Measurements from ENCODE around the gene BTBD9.

BTBD9 gene

DNA sequence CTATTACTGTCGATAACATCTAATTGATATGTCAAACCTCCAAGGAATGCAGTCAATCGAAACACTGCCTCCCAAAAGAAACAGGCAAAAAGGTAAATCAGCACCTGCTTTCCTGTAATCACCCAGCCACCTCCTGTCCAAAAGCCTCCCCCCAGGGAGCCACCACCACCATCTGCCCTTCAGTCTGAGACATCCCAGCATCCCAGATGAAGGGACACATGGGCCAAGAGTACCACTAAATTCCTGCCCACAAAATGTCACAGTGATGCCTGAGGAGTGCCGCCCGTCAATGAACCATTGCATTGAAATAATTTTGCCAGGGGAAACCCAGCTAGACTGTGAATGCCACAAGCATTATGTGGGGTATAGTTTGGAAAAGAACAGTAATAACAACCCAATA, 418.5 kb downstream of the BTBD9 start:
- Mint-ChIP-seq H3K9me3 (no peaks in the 10 kb centered on the region), H3K4me1 (ENCODE audit: low read depth) (no peaks in the 10 kb centered on the region), H3K36me3 (ENCODE audit: low read depth) (no peaks in the 10 kb centered on the region), H3K4me3 (no peak overlapping the region), H3K27me3 (ENCODE audit: low read depth) (no peaks in the 10 kb centered on the region), H3K27ac (no peak overlapping the region)
- no peak for DNase-seq (ENCODE audit: low spot score)

DNA sequence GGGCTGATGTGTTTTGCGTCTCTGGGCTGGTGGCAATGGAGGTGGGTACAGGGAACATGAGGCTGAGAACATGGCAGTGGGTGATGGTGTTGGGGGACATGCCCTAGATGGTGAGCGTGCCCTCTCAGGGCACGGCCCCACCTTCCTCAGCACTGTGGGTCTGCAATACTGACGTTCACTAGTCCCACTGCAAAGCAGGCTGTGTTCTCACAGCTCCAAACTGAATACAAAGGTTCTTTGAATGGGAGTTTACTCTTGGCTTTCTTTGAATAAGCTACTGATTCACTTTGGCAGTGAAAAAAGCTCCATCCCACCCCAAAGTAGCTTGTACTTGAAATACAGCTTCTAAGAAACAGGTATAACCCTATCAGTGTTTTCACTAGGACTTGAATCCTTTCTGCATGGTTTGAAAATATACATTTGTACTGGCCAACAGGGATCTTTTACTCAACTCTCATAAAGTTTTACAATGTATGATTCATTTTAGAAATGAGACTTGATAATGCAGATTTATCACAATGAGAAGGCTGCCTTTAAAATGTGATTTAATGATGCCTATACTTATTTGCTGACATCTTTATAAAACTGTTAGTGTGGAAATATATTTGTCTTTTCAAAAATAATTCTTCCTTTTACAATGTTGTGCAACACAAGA, 419.5 kb downstream of the BTBD9 start:
- H3K9me3 Mint-ChIP-seq: no peaks in the 10 kb centered on the region
- no peak overlapping the region for H3K4me3 Mint-ChIP-seq
- no peaks in the 10 kb centered on the region for H3K27me3 Mint-ChIP-seq (ENCODE audit: low read depth)
- H3K36me3 Mint-ChIP-seq (ENCODE audit: low read depth): no peaks in the 10 kb centered on the region
- H3K4me1 Mint-ChIP-seq (ENCODE audit: low read depth): no peaks in the 10 kb centered on the region
- no peak overlapping the region for H3K27ac Mint-ChIP-seq
- DNase-seq (ENCODE audit: low spot score): no peak

DNA sequence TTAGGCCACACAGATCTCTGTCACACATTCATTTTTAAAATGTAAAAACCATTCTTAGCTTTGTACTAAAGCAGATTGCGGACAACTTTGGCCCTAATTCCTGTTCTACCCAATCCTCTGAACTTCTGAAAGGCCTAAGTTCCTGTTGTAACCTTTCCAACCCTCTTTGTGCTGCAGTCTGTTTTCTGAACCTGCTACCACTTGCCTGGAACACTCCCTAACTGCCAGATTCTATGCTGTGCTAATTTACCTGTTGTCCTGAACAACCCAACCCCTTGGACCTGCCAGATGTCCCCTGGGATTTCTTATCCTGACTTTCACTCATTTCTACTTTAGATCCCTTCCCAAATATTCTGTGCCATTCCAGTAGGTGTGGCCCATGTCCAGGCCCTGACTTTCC, 421.5 kb downstream of the BTBD9 start:
- no peak for DNase-seq (ENCODE audit: low spot score)
- Mint-ChIP-seq H3K4me1 (ENCODE audit: low read depth) (no peaks in the 10 kb centered on the region), H3K36me3 (ENCODE audit: low read depth) (no peaks in the 10 kb centered on the region), H3K9me3 (no peaks in the 10 kb centered on the region), H3K27me3 (ENCODE audit: low read depth) (no peaks in the 10 kb centered on the region), H3K27ac (no peak overlapping the region), H3K4me3 (no peak overlapping the region)

- H3K9me3 Mint-ChIP-seq: no peaks in the 10 kb centered on the region
- no peaks in the 10 kb centered on the region for H3K36me3 Mint-ChIP-seq (ENCODE audit: low read depth)
Measured at GRCh38 chr6:38216451-38216850, 423.3 kb downstream of the BTBD9 start.

DNA sequence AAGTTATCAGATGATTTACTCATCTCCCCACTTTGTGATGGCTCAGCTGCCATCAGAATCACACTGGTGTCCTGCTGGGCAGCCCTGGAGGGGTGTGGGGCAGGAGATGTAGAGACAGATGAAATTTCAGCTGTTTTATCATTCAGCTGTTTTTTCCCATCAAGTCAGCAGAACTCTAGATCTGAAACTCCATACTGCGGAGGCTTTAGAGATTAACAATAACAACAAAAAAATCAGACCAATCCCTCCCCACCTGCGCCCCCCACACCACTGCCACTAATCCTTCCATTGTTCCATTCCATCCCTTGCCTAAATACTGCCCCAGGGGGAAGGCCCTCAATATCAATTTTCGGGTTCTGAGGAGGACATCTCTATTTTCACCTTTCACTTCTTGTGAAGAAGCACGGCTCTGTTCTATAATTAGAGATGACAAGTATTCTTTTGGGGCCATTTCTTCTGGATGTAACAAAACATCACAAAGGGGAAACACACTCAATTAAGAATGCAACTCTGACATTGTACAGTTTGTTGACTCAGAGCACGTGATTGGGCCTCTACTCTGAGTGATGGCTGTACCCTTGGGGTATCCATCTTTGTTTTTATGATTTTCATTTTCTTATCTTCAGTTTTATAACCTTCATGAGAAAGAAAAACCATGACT, 423.9 kb downstream of the BTBD9 start:
- DNase-seq (ENCODE audit: low spot score): no peak
- H3K4me3 Mint-ChIP-seq: no peak overlapping the region
- H3K4me1 Mint-ChIP-seq (ENCODE audit: low read depth): no peaks in the 10 kb centered on the region
- no peaks in the 10 kb centered on the region for H3K36me3 Mint-ChIP-seq (ENCODE audit: low read depth)
- H3K27me3 Mint-ChIP-seq (ENCODE audit: low read depth): no peaks in the 10 kb centered on the region
- no peak overlapping the region for H3K27ac Mint-ChIP-seq
- H3K9me3 Mint-ChIP-seq: no peaks in the 10 kb centered on the region

More at GRCh38 chr6:38216451-38216850, 423.3 kb downstream of the BTBD9 start:
- H3K27ac Mint-ChIP-seq: no peak overlapping the region
- H3K4me1 Mint-ChIP-seq (ENCODE audit: low read depth): no peaks in the 10 kb centered on the region
- no peaks in the 10 kb centered on the region for H3K27me3 Mint-ChIP-seq (ENCODE audit: low read depth)
- no peak overlapping the region for H3K4me3 Mint-ChIP-seq
- no peak for DNase-seq (ENCODE audit: low spot score)

- no peaks in the 10 kb centered on the region for H3K9me3 Mint-ChIP-seq
- H3K36me3 Mint-ChIP-seq (ENCODE audit: low read depth): no peaks in the 10 kb centered on the region
- no peak overlapping the region for H3K4me3 Mint-ChIP-seq
- no peak overlapping the region for H3K27ac Mint-ChIP-seq
- no peaks in the 10 kb centered on the region for H3K27me3 Mint-ChIP-seq (ENCODE audit: low read depth)
- DNase-seq (ENCODE audit: low spot score): no peak
- peaks cover under 1% of the 10 kb centered on the region for H3K4me1 Mint-ChIP-seq (ENCODE audit: low read depth)
Measured at GRCh38 chr6:38215225-38215624, 424.5 kb downstream of the BTBD9 start.

- no peaks in the 10 kb centered on the region for H3K27me3 Mint-ChIP-seq (ENCODE audit: low read depth)
- no peaks in the 10 kb centered on the region for H3K9me3 Mint-ChIP-seq
- DNase-seq (ENCODE audit: low spot score): no peak
- H3K4me1 Mint-ChIP-seq (ENCODE audit: low read depth): peaks cover 5% of the 10 kb centered on the region
- H3K36me3 Mint-ChIP-seq (ENCODE audit: low read depth): no peaks in the 10 kb centered on the region
- H3K4me3 Mint-ChIP-seq: no peak overlapping the region
- no peak overlapping the region for H3K27ac Mint-ChIP-seq
Measured at GRCh38 chr6:38214159-38214558, 425.6 kb downstream of the BTBD9 start.

- H3K4me1 Mint-ChIP-seq (ENCODE audit: low read depth): peaks cover 7% of the 10 kb centered on the region
- no peaks in the 10 kb centered on the region for H3K36me3 Mint-ChIP-seq (ENCODE audit: low read depth)
- H3K9me3 Mint-ChIP-seq: no peaks in the 10 kb centered on the region
- H3K4me3 Mint-ChIP-seq: no peak overlapping the region
- no peaks in the 10 kb centered on the region for H3K27me3 Mint-ChIP-seq (ENCODE audit: low read depth)
- H3K27ac Mint-ChIP-seq: no peak overlapping the region
- no peak for DNase-seq (ENCODE audit: low spot score)
Measured at GRCh38 chr6:38213251-38213658, 426.5 kb downstream of the BTBD9 start.

- H3K4me1 Mint-ChIP-seq (ENCODE audit: low read depth): peaks cover 7% of the 10 kb centered on the region
Measured at GRCh38 chr6:38212579-38212978, 427.1 kb downstream of the BTBD9 start.

DNA sequence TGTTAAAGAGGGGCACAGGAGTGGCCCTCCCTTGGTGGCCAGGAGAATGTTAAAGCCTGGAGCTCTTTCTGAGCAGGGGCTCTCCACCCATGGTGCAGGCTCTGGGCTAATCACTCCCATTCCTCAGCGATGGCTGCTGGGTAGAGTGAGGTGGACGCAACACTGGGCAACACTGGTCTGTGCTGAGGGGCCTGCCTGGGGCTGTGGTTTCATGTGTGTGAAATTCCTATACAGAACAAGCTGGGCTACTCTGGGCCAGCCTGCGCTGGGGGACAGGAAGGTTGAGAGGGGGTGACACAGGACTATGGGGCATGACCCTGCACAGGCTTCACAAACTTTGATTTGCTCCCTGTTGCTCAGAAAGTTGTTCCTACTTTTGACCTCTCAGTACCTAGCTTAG, 427.6 kb downstream of the BTBD9 start:
- H3K9me3 Mint-ChIP-seq: no peaks in the 10 kb centered on the region
- no peaks in the 10 kb centered on the region for H3K36me3 Mint-ChIP-seq (ENCODE audit: low read depth)
- no peak for DNase-seq (ENCODE audit: low spot score)
- H3K27ac Mint-ChIP-seq: no peak overlapping the region
- H3K4me3 Mint-ChIP-seq: no peak overlapping the region
- peaks cover 7% of the 10 kb centered on the region for H3K4me1 Mint-ChIP-seq (ENCODE audit: low read depth)
- no peaks in the 10 kb centered on the region for H3K27me3 Mint-ChIP-seq (ENCODE audit: low read depth)

More at GRCh38 chr6:38212579-38212978, 427.1 kb downstream of the BTBD9 start:
- H3K4me3 Mint-ChIP-seq: no peak overlapping the region
- H3K9me3 Mint-ChIP-seq: no peaks in the 10 kb centered on the region
- no peaks in the 10 kb centered on the region for H3K36me3 Mint-ChIP-seq (ENCODE audit: low read depth)
- no peak for DNase-seq (ENCODE audit: low spot score)
- H3K27ac Mint-ChIP-seq: no peak overlapping the region
- H3K27me3 Mint-ChIP-seq (ENCODE audit: low read depth): no peaks in the 10 kb centered on the region

DNA sequence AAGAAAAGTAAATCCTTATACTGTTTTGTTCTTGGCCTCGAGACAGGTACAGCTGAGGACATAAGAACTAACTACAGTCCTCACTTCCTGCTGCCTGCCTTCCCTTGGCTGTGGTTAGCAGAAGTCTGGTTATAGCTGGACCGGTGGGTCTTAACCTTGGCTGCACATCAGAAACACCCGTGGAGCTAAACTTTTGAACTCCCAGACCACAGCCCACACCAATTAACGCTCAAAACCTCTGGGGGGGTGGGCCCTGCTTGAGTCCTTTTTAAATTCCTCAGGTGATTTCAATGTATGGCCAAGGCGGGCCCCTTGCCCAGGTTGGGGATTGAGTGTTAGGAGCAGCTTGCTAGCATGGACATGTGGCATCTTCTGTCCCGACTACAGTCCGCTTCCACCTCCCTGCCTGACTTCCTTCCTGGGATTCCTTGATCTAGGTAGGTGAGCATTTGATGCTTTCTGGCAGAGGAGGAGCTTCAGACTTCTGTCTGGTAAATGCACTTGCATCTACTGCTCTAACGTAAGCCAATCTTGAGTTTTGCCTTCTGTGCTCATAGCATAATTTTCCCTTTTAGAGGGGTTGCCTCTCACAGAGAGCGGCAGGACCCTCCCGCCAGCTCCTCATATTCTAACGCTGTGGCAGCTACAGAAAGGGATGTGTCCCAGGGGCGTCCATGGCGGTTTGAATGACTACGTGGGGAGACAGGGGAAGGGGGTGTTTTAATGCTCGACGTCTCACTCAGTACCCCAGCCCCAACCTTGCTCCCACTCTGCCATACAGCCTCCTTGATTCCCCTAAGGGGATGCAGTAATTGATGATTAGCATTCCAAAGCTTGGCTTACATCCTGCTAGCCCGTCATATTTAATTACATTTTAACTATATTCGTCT, 430.1 kb downstream of the BTBD9 start:
- Mint-ChIP-seq H3K9me3 (no peaks in the 10 kb centered on the region), H3K4me1 (ENCODE audit: low read depth) (peaks cover 7% of the 10 kb centered on the region), H3K27ac (no peak overlapping the region), H3K4me3 (no peak overlapping the region), H3K27me3 (ENCODE audit: low read depth) (peaks cover 2% of the 10 kb centered on the region), H3K36me3 (ENCODE audit: low read depth) (no peaks in the 10 kb centered on the region)
- no peak for DNase-seq (ENCODE audit: low spot score)

- H3K36me3 Mint-ChIP-seq (ENCODE audit: low read depth): no peaks in the 10 kb centered on the region
Measured at GRCh38 chr6:38208028-38208427, 431.7 kb downstream of the BTBD9 start.

GRCh38 chr6:38207375-38207774, 432.4 kb downstream of the BTBD9 start:
- Mint-ChIP-seq H3K27ac (no peak overlapping the region), H3K9me3 (no peaks in the 10 kb centered on the region), H3K27me3 (ENCODE audit: low read depth) (peaks cover 2% of the 10 kb centered on the region), H3K36me3 (ENCODE audit: low read depth) (no peaks in the 10 kb centered on the region), H3K4me1 (ENCODE audit: low read depth) (peaks cover 7% of the 10 kb centered on the region), H3K4me3 (no peak overlapping the region)
- DNase-seq (ENCODE audit: low spot score): no peak

More at GRCh38 chr6:38208028-38208427, 431.7 kb downstream of the BTBD9 start:
- Mint-ChIP-seq H3K27me3 (ENCODE audit: low read depth) (peaks cover 2% of the 10 kb centered on the region), H3K4me1 (ENCODE audit: low read depth) (peaks cover 7% of the 10 kb centered on the region), H3K4me3 (no peak overlapping the region), H3K9me3 (no peaks in the 10 kb centered on the region), H3K27ac (no peak overlapping the region)
- no peak for DNase-seq (ENCODE audit: low spot score)

GRCh38 chr6:38198219-38198618, 441.5 kb downstream of the BTBD9 start:
- no peaks in the 10 kb centered on the region for H3K9me3 Mint-ChIP-seq
- no peak overlapping the region for H3K4me3 Mint-ChIP-seq
- H3K36me3 Mint-ChIP-seq (ENCODE audit: low read depth): no peaks in the 10 kb centered on the region
- no peaks in the 10 kb centered on the region for H3K27me3 Mint-ChIP-seq (ENCODE audit: low read depth)
- no peak for DNase-seq (ENCODE audit: low spot score)
- no peak overlapping the region for H3K27ac Mint-ChIP-seq
- H3K4me1 Mint-ChIP-seq (ENCODE audit: low read depth): no peaks in the 10 kb centered on the region
